T-helper 1 cell treated with Interleukin-12 subunit alpha and Interleukin-12 subunit beta and Interleukin-4 antibody, amounts not matched to agents 30 ng/mL and 1 ng/mL, for 36 hours (primary cell): ENCODE measurements around the gene ELP4. TPM values are rescaled to one million over a fixed set of nuclear protein-coding genes. Genes with fewer than 3 reads are reported as not detected.
"Not testable (repeated sequence)": the region's sequence is repeated elsewhere in the genome, so short reads cannot be mapped to it uniquely, and the experiment has no call there.

Experiments used
- intact Hi-C: fragments of 100-400 bp; cut with micrococcal nuclease; formaldehyde crosslinking; loops from one replicate; pipeline ENCODE4 v1.15.1; 2024
- total RNA-seq: library from RNA; stranded (reverse); gene quantifications from 2 replicates; pipeline ENCODE4 v1.2.3, GENCODE V29; 2022

ELP4 gene
- 19.1 and 22.4 TPM in 2 replicates for total RNA-seq

- intact Hi-C loops = loop anchor here (1.0 to 5.0 kb wide), 10 partner anchors 140 to 1649 kb away; partner anchors contain the start of genes ARL14EP, DCDC1, DNAJC24 and EIF3M
Observed at GRCh38 chr11:31509429-31510345, at the start of gene ELP4, which contains the start of gene IMMP1L. Gene ELP4 (plus strand): TSS chr11:31509767. CDS start chr11:31509785, 18 bp downstream. Gene IMMP1L (minus strand): TSS chr11:31509622. CDS start chr11:31463276, 46,346 bp downstream.

GRCh38 chr11:31464436-31464835, 45.1 kb upstream of the ELP4 start:
- intact Hi-C loops = no loop called here

DNA sequence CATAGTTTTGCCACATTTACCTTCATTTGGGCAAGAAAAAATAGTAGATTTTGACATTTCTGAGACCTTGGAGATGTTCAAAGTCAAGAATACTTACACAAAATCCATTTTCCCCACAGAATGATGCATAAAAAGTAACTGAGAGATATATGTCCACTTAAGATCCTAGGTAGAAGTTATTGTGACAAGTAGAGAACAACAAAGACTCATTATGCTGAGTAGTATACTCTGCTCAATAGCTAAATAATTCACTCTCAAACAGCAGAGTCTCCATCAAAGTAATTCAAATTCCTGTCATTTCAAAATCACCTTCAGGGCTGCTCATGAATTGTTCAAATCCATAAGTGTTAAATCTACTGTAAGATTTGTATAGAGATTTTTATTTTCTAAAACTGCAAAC, 35.5 kb upstream of the ELP4 start:
- intact Hi-C loops = no loop called here

DNA sequence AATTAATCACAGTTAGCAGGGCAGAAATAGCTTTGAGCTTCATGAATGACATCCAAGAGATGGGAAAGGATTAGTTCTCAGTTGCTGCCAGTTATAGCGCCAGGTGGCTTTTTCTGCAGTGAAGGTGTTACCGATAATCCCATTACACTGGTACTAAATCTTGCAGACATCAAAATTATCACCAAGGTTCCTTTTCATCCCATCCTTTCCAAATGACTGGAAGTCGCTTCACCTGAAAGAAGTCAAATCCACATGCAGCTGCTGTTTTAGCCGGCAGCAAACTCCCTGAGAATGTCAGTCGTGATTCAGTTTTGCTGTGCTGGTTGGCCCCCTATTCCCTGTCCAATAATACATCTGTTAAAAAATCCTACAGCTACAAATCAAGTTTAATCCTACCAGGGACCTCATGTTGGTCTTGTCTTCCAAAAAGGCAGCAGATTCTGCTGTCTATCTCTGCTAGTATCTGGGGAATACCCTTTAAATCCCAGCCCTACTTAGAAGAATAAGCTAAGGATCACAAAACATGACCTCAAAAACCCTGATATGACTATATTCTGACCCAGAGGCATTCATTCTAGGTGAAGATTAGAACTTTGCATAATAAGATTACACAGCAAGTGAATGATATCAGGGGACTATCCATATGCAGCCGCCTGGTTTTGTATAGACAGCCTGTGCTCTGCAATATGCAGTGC, 31.9 kb upstream of the ELP4 start:
- intact Hi-C loops = no loop called here

DNA sequence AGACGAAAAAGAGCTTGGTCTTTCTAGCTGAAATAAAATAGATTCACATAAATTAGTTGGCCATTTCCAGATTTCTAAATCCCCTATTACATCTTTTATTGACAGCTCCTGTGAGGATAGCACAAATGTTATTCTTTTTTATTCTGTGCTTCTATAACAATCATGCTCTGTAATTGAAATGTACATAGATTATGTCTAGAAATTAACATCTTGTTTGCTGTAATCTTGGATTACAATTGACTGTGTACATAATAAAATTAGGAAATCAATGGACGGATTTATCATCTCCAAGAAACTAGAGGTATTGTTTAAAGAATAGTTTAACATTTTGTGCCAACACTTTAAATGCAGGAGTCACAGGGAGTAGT, 31.4 kb upstream of the ELP4 start:
- intact Hi-C loops = no loop called here

DNA sequence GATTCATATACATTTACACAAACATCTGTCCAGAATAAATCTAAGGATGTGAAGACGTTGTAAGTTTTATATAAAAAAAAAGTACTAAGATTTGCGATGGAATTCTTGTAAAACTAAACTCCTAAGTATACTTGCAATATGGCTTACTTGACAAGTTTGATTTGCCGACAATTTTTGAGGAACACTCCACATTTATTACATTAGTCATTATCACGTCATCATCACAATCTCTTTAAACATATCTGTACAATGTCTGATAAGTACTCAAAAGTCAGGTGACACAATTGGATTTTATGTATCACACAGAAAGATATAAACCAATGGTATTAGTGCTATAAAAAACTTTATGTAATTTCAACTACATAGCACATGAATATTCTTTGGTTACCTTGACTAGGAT, 30.5 kb upstream of the ELP4 start:
- intact Hi-C loops = no loop called here

- intact Hi-C loops = no loop called here
Observed at GRCh38 chr11:31480930-31481329, 28.6 kb upstream of the ELP4 start.

- intact Hi-C loops = no loop called here
Observed at GRCh38 chr11:31484497-31484896, 25.1 kb upstream of the ELP4 start.

- intact Hi-C loops = loop anchor here (1.0 to 2.0 kb wide), 4 partner anchors 383 to 688 kb away; no protein-coding TSS in a partner anchor
Observed at GRCh38 chr11:31487848-31488247, 21.7 kb upstream of the ELP4 start.

DNA sequence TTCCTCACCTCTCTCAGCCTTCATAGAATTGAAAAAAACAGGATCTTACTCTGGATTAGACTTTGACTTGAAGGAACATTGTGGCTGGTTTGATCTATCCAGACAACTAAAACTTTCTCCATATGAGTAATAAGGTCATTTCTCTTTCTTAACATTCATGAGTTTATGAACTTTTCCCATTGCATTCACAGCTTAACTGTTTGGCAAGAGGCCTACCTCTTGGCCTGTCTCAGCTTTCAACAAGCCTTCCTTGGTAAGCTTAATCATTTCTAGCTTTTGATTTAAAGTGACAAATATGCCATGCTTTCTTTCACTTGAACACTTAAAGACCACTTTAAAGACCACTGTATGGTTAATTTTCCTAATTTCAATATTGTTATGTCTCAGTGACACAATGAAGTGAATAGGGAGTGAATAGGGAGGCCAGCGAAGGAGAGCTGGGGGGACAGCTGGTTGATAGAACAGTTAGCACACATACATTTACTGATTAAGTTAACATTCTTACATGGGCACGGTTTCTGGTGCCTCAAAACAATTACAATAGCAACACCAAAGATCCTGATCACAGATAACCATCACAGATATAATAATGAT, 17.1 kb upstream of the ELP4 start:
- intact Hi-C loops = no loop called here

DNA sequence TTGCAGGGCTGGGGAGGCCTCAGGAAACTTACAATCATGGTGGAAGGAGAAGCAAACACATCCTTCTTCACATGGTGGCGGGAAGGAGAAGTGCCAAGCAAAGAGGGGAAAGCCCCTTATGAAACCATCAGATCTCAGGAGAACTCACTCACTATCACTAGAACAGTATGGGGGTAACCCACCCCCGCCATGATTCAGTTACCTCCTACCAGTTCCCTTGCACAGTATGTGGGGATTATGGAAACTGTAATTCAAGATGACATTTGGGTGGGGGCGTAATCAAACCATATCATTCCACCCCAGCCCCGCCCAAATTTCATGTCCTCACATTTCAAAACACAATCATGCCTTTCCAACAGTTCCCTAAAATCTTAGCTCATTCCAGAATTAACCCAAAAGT, 16.3 kb upstream of the ELP4 start:
- intact Hi-C loops = no loop called here

GRCh38 chr11:31493762-31494161, 15.8 kb upstream of the ELP4 start:
- intact Hi-C loops = not testable (repeated sequence)

DNA sequence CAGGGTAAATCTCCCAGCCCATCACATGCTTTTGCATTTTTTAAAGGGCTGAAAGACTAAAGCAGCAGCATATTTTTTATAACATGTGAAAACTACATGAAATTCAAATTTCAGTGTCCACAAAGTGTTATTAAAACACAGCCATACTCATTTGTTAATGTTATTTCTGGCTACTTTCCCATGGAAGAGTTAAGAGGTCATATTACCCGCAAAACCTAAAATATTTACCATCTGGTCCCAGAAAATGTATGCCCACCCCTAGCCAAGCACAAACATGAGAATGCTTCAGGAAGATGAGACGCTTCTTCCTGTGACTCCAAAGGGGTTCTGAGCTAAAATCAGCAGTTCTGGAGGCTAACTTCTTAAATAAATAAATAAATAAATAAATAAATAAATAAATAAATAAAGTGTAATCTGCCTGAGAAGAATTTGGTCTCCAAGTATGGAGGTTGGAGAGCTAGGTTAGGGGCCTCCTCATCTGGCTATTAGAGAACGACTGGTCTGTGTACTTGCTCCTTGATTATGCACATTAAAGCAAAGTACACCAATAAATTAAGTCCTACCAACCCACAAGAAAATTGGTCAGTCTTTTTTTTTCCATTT, 9.9 kb upstream of the ELP4 start:
- intact Hi-C loops = no loop called here

- intact Hi-C loops = no loop called here
Observed at GRCh38 chr11:31500560-31500959, 9.0 kb upstream of the ELP4 start.

GRCh38 chr11:31509051-31509428, 527 bp upstream of the ELP4 start:
- intact Hi-C loops = loop anchor here (1.0 to 5.0 kb wide), 10 partner anchors 140 to 1650 kb away; partner anchors contain the start of genes ARL14EP, DCDC1, DNAJC24 and EIF3M

GRCh38 chr11:31512117-31512516, 2.5 kb downstream of the ELP4 start:
- intact Hi-C loops = no loop called here

- intact Hi-C loops = no loop called here
Observed at GRCh38 chr11:31521497-31522150, 12.1 kb downstream of the ELP4 start.

DNA sequence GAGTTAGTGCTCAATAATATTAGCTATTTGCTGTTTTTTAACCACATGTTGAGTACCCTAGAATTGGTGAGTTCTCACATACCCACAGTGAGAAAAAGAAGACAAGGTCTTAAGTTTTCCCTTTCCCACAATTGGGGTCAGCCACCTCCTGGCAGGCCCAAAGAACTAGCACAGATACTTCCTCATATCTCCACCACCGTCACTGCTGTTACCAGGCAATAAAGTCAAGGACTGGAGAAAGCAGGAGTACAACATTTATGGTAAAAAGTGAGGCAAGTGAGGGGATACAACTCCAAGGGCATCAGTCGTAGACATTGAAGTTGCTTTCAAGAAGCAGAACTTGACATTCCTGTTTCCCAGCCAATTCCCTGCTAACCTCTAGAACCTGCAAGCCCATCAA, 19.6 kb downstream of the ELP4 start:
- intact Hi-C loops = no loop called here

DNA sequence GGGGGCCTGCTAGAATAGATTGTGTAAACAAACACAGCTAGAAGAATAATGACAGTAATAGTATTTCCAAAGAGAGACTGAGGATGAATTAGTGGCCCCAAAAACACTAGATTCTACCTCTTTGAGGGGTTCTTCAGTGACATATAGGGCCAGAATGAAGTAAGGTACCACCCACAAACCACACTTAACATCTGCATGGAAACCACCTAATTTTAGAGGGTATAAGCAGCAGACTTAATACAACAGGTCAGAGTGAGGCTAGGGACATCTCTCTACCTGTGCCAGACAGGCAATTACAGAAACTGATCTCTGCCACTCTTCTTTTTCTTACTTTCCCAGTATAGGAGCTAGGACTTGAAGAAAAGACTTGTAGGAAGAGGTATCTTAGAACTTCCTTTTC, 20.1 kb downstream of the ELP4 start:
- intact Hi-C loops = no loop called here

DNA sequence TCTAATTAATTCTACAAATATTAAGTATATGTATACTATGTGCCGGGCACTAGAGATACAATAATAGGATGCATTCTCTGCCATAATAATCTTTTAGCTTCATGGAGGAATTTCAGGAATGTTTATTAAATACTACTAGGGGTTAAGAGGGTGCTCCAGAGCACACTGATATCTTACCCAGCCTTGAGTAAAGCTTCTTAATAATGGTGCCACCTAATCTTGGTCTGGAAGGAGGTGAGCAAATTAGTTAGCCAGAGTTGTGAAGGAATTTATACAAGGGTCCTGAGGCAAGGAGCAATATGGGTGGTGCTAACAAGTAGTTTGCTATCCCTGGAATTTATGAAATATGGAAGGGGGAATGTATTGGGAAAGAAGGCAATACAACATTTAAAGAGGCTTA, 21.7 kb downstream of the ELP4 start:
- intact Hi-C loops = no loop called here

GRCh38 chr11:31535479-31535878, 25.9 kb downstream of the ELP4 start:
- intact Hi-C loops = no loop called here
